A673 (cell line): ENCODE data around the gene GRID2.

Experiments used
- CTCF ChIP-seq: fragments of 300-800, 200-600 bp; sonication (generic); conservative IDR thresholded peaks from 2 replicates; pipeline ENCODE4 v1.5.1; 2017; ENCODE audit warnings: low read depth, mild to moderate bottlenecking, antibody characterized with exemption, low read length, moderate library complexity, mixed read lengths
- EZH2 ChIP-seq: fragments of 200-600 bp; sonication (generic); IDR thresholded peaks from 2 replicates; pipeline ENCODE4 v1.6.1; 2017; ENCODE audit warnings: borderline replicate concordance, low read depth, mild to moderate bottlenecking, mixed read lengths, antibody characterized with exemption, low read length; ENCODE audit not compliant: poor library complexity, severe bottlenecking

GRCh38 chr4:93515208-93515607 lies 1211.4 kb downstream of the GRID2 start:
- TF ChIP-seq CTCF (no peak), EZH2 (no peak)
